Measurements from ENCODE around the gene WDR73.

WDR73 gene

DNA sequence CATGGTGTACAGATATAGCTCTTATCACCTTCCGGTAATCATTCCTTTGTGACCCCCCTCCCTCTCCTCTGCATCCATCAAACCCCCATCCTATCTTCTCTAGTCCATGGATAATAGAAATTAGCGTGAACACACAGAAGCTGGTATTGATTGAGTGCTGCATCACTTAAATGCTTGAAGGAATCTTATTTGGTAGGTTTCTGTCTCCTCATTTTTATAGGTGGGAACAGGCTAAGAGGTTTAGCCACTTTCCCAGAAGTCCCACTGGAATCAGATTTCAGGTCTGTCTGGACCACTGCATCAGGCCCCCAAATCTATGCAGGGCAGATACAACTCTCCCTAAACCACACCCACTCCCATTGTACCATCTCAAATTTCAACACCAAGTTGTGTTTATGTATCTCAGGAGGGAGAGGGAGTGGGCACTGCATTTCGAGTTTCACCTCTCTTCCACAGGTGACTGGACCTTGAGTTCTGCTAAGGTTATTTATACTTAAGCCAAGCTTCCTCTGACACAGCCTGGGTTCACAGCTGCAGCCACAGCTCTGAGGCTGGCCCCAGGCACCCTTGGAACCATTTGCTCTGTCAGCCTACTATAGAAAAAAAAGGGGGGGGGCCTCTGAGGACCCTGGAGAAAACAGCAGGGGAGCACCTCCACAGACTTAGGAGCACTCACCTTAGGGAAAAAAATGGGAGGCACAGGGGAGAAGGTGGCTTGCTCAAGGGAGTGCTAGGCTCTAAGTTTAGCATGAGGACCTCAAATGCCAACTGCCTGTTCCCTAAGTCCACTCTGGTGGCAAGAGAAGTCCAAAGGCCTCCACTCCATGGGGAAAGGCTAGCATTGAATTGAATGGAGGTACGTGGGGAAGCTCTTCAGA lies 6.1 kb upstream of the WDR73 start:
- no peaks in the 10 kb centered on the region for H3K9me3 Mint-ChIP-seq
- H3K4me1 Mint-ChIP-seq = peaks cover 30% of the 10 kb centered on the region
- H3K4me3 Mint-ChIP-seq = peak overlapping the region; percentile 53
- no peak for DNase-seq
- H3K27ac Mint-ChIP-seq = peak overlapping the region; percentile 34
- TF ChIP-seq, protein P1, sequence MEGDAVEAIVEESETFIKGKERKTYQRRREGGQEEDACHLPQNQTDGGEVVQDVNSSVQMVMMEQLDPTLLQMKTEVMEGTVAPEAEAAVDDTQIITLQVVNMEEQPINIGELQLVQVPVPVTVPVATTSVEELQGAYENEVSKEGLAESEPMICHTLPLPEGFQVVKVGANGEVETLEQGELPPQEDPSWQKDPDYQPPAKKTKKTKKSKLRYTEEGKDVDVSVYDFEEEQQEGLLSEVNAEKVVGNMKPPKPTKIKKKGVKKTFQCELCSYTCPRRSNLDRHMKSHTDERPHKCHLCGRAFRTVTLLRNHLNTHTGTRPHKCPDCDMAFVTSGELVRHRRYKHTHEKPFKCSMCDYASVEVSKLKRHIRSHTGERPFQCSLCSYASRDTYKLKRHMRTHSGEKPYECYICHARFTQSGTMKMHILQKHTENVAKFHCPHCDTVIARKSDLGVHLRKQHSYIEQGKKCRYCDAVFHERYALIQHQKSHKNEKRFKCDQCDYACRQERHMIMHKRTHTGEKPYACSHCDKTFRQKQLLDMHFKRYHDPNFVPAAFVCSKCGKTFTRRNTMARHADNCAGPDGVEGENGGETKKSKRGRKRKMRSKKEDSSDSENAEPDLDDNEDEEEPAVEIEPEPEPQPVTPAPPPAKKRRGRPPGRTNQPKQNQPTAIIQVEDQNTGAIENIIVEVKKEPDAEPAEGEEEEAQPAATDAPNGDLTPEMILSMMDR (IDR thresholded peaks at IDR 0.05) = no peak
- peaks cover 23% of the 10 kb centered on the region for H3K27me3 Mint-ChIP-seq (ENCODE audit: low read depth, poor library complexity)
- H3K36me3 Mint-ChIP-seq (ENCODE audit: low read depth) = peaks cover 18% of the 10 kb centered on the region

DNA sequence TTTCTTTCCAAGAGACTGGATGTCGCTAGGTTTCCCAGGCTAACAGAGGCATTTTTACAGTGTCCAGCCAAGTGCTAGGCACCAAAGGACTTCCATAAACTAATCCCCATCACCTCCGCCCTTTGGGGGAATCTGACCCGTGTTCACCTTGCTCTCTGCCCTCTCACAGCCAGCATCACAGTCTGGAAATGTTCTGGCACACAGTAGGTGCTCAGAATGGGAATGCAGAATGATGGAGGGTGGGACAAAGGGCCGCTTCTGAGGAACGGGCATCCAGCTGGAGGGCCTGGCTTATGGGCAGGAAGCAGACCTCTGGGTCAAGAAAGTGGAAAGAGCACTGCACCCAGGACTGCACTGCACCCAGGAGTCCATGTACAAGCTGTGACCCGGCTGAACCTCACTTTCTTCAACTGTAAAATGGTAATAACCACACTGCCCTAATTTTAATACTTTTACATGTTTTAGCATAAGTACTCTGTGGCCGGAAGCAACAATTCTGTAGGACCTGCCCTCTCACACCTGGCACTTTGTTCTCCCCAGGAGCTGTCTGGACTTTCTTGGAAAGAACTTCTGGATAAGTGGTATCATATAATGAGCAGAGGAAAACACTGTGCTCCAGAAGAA lies 4.8 kb upstream of the WDR73 start:
- TF ChIP-seq, protein P1 (IDR thresholded peaks at IDR 0.05) = no peak
- Mint-ChIP-seq H3K4me3 (peak overlapping the region; percentile 72), H3K27me3 (ENCODE audit: low read depth, poor library complexity) (peaks cover 23% of the 10 kb centered on the region), H3K4me1 (peaks cover 34% of the 10 kb centered on the region), H3K9me3 (no peaks in the 10 kb centered on the region), H3K27ac (no peak overlapping the region), H3K36me3 (ENCODE audit: low read depth) (peaks cover 6% of the 10 kb centered on the region)
- DNase-seq = no peak

GRCh38 chr15:84658080-84658787 lies 4.2 kb upstream of the WDR73 start, which contains the start of gene NMB:
Gene NMB, minus strand, starts transcription at chr15:84658199. Its CDS starts 47 bp downstream, at chr15:84658152.
- Mint-ChIP-seq H3K4me1 (peaks cover 41% of the 10 kb centered on the region), H3K9me3 (no peaks in the 10 kb centered on the region), H3K4me3 (peak within 1 kb of the TSS; percentile 84), H3K27me3 (ENCODE audit: low read depth, poor library complexity) (peaks cover 23% of the 10 kb centered on the region), H3K27ac (peak within 1 kb of the TSS; percentile 29), H3K36me3 (ENCODE audit: low read depth) (peaks cover 5% of the 10 kb centered on the region)
- TF ChIP-seq, protein P1 (IDR thresholded peaks at IDR 0.05) = peak; percentile 46
- peak; percentile 87 for DNase-seq

GRCh38 chr15:84657748-84658079 lies 3.6 kb upstream of the WDR73 start:
- Mint-ChIP-seq H3K4me1 (peaks cover 44% of the 10 kb centered on the region), H3K36me3 (ENCODE audit: low read depth) (peaks cover 5% of the 10 kb centered on the region), H3K27me3 (ENCODE audit: low read depth, poor library complexity) (peaks cover 23% of the 10 kb centered on the region), H3K27ac (no peak overlapping the region), H3K4me3 (peak overlapping the region; percentile 84), H3K9me3 (no peaks in the 10 kb centered on the region)
- TF ChIP-seq, protein P1 (IDR thresholded peaks at IDR 0.05) = no peak
- no peak for DNase-seq

DNA sequence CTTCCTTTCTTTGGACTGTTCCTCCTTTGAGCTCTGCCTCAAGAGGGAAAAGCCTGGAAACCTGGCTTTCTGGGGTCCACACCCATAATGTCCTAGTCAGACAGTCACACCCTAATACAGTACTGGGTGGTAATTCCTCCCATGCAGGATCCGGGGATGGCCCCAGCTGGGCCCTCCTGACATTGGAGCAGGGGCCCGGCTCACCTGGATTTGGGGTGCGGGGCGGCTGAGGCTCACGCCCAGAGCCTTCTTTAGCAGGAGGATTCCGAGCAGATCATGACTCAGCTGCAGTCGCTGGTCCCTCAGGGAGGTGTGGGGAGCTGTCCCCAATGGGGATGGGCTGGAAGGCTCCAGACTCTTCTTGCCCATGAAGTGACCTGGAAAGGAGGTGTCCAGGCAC lies 2.9 kb upstream of the WDR73 start:
- TF ChIP-seq, protein P1 (IDR thresholded peaks at IDR 0.05) = no peak
- peak overlapping the region; percentile 84 for H3K4me3 Mint-ChIP-seq
- H3K4me1 Mint-ChIP-seq = peaks cover 52% of the 10 kb centered on the region
- H3K9me3 Mint-ChIP-seq = no peaks in the 10 kb centered on the region
- peaks cover 23% of the 10 kb centered on the region for H3K27me3 Mint-ChIP-seq (ENCODE audit: low read depth, poor library complexity)
- no peak for DNase-seq
- peaks cover 6% of the 10 kb centered on the region for H3K36me3 Mint-ChIP-seq (ENCODE audit: low read depth)
- no peak overlapping the region for H3K27ac Mint-ChIP-seq
